ENCODE results near the gene ANAPC1. TPM values are rescaled to one million over a fixed set of nuclear protein-coding genes. Genes with fewer than 3 reads are reported as not detected.
"Not testable (repeated sequence)": the region's sequence is repeated elsewhere in the genome, so short reads cannot be mapped to it uniquely, and the experiment has no call there.

ANAPC1 gene
- total RNA-seq = 77.4 and 104 TPM in 2 replicates

DNA sequence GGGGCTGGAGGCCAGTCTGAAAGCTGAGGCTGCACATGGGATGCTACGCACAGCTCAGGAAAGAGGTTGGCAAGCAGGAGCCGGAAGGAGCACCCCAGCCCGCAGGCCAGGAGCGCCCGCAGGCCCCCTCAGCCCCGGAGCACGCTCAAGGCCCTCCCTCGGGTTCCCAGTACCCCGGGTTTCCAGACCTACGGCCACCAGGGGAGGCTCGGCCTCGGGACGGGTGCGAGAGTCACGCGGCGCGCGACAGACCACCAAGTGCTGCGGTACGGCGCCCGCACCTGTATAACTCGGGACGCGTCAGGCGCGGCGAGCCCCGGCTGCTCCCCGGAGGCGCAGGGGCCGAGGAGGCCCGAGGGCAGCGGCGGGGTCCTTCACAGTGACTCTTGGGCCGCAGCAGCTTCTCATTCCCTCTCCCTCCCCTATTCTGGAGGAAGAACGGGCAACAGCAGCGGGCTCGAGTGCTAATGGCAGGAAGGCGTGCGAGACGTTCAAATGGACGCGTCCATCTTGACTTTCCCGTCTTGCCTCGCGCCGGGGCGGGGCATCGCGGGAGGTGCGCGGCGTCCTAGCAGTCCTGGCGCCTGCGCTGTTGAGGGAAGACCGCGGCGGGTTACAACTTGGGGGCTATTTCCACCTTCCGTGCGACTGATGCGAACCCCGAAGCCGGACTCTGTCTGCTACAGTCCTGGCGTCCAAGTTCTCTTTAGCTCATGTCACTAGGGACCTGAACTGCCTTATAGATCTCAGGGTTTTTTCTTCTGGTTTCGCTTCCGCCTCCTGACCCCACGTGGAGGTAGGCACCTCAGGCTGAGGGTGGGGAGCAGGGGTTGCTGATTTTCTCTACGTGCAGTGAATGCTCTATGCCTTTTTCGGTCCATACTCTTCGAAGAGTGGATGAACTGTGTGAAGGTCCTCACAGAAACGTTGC is at the start of gene ANAPC1:
ANAPC1 (minus strand) TSS at position 533 of the 931 bp plus-strand sequence. CDS start 3,368 bp downstream, outside the sequence.
- DNase-seq (ENCODE audit: low read depth, low spot score) = no peak

- no peak for DNase-seq (ENCODE audit: low read depth, low spot score)
These were observed 48.9 kb upstream of the ANAPC1 start for GRCh38 chr2:111932841-111933291.

DNA sequence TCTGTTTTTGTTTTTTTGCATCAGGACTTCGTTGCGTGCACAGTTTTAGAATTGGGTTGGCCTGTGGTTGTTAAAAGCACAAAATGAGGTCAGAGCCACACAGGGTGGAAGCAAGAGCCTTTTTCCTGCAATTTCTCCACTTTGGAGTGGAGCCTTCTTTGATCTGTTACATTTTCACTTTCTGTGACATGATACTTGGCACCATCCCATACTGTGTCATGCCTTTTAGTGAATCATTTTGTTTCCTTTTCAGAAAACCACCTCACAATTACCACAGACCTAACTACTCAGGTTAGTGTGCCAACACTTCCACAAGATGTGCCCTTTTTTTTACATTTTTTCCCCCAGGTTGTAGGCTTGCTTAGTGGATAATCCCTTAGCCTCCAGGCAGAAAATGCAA is 46.9 kb upstream of the ANAPC1 start:
- no peak for DNase-seq (ENCODE audit: low read depth, low spot score)

GRCh38 chr2:111930409-111930808 is 46.4 kb upstream of the ANAPC1 start:
- no peak for DNase-seq (ENCODE audit: low read depth, low spot score)

DNA sequence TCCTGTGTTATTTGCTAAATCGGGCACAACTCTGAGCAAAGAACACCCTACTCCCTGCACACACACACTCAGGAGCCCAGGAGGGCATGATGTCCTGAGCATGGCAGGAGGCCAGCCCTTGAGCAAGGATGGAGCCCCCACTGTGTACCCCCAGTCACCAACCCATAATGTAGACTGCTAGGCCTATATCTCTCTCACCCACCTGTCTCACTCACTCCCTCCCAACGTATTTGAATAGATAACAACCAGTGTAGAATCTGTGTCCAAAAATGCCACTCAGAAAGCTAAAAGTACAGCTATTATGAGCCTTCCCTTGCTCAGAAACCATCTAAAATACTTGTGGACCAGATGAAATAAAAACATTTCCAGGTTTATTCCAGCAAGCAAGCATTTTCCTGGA is 43.7 kb upstream of the ANAPC1 start:
- DNase-seq (ENCODE audit: low read depth, low spot score) = no peak

DNA sequence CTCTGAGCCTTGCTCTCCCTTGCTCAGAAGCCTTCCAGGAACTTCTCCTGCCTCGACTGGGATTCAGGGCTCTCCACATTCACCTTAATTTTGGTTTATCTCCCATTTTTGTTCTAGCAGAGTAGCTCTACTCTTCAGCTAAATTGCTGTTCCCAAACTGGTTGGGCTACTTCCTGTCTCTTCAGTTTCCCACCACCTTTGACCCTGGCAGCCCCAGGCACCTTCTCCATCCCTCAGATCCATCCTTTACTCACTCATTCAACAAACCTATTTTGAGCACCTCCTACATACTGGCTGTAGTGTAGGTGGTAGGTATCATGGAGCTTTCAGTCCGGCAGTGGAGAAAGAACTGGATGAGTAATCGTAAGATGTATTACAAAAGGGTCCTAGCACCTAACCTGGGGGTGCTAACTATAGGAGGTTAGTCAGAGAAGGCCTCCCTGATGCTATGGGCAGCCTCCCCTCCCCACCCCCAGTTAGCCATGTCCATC is 40.7 kb upstream of the ANAPC1 start:
- no peak for DNase-seq (ENCODE audit: low read depth, low spot score)

DNA sequence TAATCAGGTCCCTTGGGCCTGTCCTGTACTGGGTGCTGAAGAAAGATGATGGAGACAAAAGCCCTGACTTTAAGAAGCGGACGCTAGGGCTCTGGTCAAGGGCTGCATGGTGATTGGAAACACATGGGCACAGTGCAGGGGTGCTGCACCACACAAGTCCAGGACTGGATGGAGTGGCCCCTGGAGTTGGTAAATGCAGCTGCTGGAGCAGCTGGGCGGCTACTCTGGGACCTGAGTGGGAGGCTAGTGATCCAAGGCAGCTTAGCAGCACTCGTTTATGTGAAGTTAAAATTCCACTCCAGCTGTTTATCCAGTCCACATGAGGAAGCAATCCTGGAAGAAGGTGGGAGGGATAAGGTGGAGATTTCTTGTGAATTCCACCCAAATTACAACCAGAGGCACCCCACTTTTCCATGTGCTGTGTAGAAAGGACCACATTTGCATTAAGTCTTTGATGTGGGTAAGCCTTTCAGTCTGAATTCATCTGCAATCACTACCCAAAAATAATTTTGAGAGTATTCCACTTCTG is 39.3 kb upstream of the ANAPC1 start:
- no peak for DNase-seq (ENCODE audit: low read depth, low spot score)

DNA sequence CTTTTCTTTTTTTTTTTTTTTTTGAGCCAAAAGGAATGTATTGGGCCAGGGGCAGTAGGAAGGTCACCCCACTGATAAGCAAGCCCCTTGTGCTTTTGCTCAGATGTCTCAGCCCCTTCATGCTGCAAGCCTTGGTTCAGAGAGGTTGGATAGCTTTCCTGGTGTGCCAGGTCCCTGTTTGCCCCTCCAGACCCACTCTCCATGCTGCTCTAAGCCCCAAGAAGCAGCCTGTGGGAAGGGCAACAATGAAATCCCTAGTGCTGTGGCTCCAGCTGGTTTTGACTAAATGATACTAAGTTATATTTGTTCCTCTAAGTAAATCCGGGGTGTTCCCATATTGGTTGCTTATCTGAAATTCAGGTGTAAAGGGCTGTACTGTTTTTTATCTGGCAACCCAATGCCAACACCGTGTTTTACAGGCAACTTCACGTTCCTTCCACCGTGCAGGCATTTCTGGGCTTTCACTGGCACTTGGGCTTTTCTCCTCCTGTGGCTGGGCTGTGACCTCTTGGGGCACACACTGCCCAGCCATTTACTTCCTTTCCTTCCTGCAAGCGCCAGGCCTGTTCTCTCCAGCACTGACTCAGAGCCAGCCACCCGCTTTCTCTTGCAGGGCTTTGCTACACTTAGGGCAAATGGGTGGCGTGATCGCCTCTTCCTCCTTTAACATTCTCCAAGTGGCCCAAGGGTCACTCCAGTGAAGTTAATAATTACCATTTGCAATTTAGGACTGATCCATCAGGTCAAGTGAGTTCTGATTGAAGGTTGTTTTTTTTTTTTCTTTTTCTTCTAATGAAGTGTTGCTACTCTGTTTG is 36.0 kb upstream of the ANAPC1 start:
- DNase-seq (ENCODE audit: low read depth, low spot score) = peak; percentile 72

DNA sequence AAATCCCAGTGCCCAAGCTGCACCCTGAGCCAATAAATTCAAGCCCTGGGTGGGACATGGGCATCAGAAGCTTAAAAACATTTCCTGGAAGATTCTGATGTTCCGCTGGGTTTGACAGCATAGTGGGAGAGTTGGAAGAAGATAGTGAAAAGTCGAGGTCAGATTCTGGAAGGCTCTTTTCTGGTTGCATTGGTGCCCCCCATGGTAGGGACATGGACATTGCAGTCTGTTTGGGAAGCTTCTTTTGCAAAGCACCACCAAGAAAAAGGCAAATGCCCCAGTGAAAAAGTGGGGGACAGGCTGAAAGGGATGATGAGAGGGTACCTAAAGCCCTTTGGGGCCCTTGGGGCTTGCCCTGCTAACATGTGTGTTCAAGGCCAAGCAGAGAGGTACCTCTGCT is 35.4 kb upstream of the ANAPC1 start:
- no peak for DNase-seq (ENCODE audit: low read depth, low spot score)

DNA sequence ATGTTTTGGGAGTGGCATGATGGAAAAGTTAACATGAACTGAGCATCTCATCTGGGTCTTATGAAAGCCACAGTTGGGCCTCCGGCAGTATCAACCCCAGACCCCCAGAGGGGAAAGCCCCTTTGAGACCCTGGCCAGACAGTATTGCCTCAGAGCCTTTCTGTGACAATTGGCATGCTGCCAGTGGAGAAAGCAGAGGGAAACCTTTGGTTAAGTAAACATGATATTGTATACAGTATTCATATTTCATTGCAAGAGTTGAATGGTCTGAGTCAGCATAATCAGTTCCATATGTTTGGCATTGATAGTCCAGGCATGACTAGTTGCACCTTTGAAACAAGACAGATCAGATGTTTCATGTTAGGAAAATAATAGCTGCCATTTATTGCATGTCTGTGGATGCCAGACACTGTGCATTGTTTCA is 34.4 kb upstream of the ANAPC1 start:
- no peak for DNase-seq (ENCODE audit: low read depth, low spot score)

GRCh38 chr2:111917106-111917505 is 33.1 kb upstream of the ANAPC1 start:
- no peak for DNase-seq (ENCODE audit: low read depth, low spot score)

DNA sequence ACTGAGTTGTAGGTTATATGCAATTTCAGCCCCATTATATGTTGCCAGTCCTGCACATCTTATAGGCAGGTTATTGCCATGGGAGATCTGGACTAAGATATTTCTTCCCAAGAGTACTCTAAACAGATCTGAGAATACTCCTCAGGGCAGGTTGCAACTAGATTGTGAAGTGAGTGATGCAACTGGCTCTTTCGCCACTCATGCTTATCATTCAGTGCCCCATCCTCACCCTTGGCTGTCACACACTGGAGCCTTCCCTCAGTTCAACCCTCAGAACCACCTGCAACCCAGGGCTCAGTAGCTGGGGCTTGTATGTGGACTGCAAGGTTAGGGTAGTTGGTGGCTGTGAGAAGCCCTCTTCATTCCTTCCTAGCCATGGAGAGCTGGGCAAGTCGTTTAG is 28.6 kb upstream of the ANAPC1 start:
- DNase-seq (ENCODE audit: low read depth, low spot score) = no peak

DNA sequence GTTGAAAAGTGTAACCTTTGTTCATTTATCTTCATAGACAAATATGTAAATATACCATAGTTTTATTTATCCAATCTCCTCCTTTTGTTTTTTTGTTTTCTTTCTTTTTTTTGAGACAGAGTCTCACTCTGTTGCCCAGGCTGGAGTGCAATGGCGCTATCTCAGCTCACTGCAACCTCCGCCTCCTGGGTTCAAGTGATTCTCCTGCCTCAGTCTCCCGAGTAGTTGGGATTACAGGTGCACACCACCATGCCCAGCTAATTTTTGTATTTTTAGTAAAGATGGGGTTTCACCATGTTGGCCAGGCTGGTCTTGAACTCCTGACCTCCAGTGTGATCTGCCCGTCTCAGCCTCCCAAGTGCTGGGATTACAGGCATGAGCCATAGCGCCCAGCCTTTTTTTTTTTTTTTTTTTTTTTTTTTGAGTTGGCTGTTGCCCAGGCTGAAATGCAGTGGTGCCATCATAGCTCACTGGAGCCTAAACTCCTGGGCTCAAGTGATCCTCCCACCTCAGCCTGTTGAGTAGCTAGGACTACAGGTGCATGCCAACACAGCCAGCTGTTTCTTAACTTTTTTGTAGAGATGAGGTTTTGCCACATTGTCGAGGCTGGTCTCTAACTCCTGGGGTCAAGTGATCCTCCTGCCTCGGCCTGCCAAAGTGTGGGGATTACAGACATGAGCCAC is 27.4 kb upstream of the ANAPC1 start:
- not testable (repeated sequence) for DNase-seq (ENCODE audit: low read depth, low spot score)

- no peak for DNase-seq (ENCODE audit: low read depth, low spot score)
These were observed 26.8 kb upstream of the ANAPC1 start for GRCh38 chr2:111910609-111911277.

DNA sequence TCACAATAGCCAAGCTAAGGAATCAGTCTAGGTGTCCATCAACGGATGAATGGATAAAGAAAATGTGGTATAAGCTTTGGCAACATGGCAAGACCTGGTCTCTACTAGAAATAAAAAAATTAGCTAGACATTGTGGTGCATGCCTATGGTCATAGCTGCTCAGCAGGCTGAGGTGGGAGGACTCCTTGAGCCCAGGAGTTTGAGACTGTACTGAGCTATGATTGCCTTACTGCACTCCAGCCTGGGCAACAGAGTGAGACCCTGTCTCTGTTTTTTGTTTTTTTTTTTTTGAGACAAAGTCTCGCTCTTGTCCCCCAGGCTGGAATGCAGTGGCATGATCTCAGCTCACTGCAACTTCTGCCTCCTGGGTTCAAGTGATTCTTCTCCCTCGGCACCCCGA is 26.0 kb upstream of the ANAPC1 start:
- DNase-seq (ENCODE audit: low read depth, low spot score) = not testable (repeated sequence)

- DNase-seq (ENCODE audit: low read depth, low spot score) = no peak
These were observed 25.1 kb upstream of the ANAPC1 start for GRCh38 chr2:111909079-111909478.

GRCh38 chr2:111908578-111908977 is 24.6 kb upstream of the ANAPC1 start:
- no peak for DNase-seq (ENCODE audit: low read depth, low spot score)

GRCh38 chr2:111905990-111906735 is 22.2 kb upstream of the ANAPC1 start:
- DNase-seq (ENCODE audit: low read depth, low spot score) = no peak

GRCh38 chr2:111905475-111905869 is 21.5 kb upstream of the ANAPC1 start:
- DNase-seq (ENCODE audit: low read depth, low spot score) = not testable (repeated sequence)
